Brain microvascular endothelial cell (primary cell): ENCODE measurements around the gene ELF2.
A peak's percentile ranks its signal among the peaks of the same experiment; 100 is the strongest.

Experiments
- DNase-seq: peaks from one replicate; pipeline ENCODE4 v3.0.0-alpha.2; 2020
- H3K27ac ChIP-seq: fragments of 250-450 bp; sonication (Bioruptor Pico); 2 replicates; pipeline ENCODE4 v1.5.1; 2020; ENCODE audit warnings: mild to moderate bottlenecking, moderate library complexity
- H3K27me3 ChIP-seq: fragments of 250-450 bp; sonication (Bioruptor Pico); replicated peaks from 2 replicates; pipeline ENCODE4 v1.5.1; 2020; ENCODE audit warnings: mild to moderate bottlenecking
- H3K36me3 ChIP-seq: fragments of 250-450 bp; sonication (Bioruptor Pico); replicated peaks from 2 replicates; pipeline ENCODE4 v1.5.1; 2020; ENCODE audit warnings: mild to moderate bottlenecking
- H3K4me3 ChIP-seq: 2 replicates; pipeline ENCODE4 v1.5.1; 2011; ENCODE audit warnings: low read depth, mild to moderate bottlenecking, control low read depth, low read length, moderate library complexity
- in situ Hi-C: cut with HindIII; loops from 2 replicates; pipeline ENCODE4 v1.10.0; 2017; ENCODE audit warnings: low sequenced_read_pairs, low pct_ligation_motif_present
- TF ChIP-seq, protein P1 (sequence below): IDR thresholded peaks from 2 replicates; pipeline ENCODE4 v1.5.1; 2011; ENCODE audit warnings: low read depth, mild to moderate bottlenecking, moderate library complexity, low read length, control low read depth, inconsistent platforms; ENCODE audit errors: missing control alignments

The ELF2 gene

DNA sequence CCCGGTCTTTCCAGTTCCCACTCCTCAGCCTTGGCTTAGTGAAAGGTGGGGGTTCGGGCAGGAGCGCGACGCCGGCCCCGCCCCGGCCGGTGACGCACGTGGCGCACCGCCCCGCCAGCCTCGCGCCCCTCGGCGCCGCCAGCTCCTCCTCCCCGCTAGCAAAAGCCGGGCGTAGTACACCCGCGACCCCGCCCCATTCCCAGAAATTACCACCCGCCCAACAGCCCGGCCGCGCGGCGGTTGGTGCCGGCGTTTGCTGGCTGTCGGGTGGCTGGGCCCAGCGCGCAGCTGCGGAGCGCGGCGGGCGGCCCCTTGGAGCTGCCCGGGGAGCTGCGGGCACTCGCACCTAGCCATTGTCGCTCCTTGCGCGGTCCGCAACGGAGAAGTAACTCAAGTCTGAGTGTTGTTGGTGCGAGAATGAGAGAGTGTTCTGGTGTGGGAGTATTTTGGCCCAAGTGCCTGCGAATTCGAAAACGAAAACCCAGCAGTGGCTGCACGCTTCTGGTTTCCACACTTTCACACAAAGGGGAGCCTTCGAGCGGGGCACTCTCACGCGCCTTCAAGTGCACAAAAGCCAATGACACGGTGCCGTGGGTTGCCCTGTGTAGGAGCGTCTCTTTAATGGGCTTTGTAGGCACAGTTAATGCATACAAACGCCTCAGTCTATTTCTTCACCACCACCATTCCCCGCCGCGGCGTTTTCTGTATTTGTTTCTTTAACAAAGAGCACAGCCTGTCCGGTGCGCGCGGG, 1.0 kb upstream of the ELF2 start:
- Histone ChIP-seq H3K4me3 (peak overlapping the region; percentile 82), H3K27me3 (no peaks in the 10 kb centered on the region), H3K27ac (peak overlapping the region; percentile 90), H3K36me3 (no peaks in the 10 kb centered on the region)
- TF ChIP-seq, protein P1, sequence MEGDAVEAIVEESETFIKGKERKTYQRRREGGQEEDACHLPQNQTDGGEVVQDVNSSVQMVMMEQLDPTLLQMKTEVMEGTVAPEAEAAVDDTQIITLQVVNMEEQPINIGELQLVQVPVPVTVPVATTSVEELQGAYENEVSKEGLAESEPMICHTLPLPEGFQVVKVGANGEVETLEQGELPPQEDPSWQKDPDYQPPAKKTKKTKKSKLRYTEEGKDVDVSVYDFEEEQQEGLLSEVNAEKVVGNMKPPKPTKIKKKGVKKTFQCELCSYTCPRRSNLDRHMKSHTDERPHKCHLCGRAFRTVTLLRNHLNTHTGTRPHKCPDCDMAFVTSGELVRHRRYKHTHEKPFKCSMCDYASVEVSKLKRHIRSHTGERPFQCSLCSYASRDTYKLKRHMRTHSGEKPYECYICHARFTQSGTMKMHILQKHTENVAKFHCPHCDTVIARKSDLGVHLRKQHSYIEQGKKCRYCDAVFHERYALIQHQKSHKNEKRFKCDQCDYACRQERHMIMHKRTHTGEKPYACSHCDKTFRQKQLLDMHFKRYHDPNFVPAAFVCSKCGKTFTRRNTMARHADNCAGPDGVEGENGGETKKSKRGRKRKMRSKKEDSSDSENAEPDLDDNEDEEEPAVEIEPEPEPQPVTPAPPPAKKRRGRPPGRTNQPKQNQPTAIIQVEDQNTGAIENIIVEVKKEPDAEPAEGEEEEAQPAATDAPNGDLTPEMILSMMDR: no peak
- in situ Hi-C loops: no loop called here
- DNase-seq: peak; percentile 88

DNA sequence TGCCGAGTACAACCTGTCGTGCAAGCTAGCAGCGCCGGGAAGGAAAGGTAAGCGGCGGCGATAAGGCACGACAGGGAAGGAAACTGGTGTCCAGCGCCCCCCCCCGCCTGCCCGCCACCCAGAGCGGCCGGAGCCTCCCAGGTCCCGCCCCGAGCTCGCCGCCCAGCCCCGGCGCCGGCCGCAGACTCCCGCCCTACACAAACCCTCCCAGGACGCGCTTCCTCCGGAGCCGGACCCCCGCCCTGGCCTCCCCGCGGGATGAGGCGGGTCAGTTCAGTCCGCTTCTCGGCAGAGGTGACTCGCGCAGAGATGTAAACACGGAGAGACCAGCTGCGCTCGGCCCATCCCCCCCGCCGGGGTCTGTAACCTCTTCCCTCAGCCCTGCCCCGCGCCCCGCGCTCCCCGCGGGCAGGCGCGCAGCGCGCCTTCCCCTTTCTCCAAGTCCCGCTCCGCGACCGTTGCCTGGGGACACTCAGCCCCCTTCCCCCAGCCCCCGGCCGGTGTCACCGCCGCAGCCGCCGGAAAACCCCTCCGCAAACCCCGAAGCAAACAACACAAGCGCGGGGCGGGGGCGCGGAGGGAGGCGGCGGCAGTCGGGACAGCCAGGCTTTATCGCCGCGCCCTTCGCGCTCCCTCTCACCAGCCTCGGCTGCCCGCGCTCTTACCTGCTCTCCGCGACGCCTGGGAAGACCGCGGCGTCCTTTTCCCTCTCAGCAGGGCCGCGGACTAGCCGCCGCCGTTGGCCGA, 543 bp downstream of the ELF2 start:
- DNase-seq: peak; percentile 40
- Histone ChIP-seq H3K27ac (peak overlapping the region; percentile 79), H3K4me3 (peak overlapping the region; percentile 82), H3K27me3 (no peaks in the 10 kb centered on the region), H3K36me3 (no peaks in the 10 kb centered on the region)
- in situ Hi-C loops: no loop called here
- TF ChIP-seq, protein P1: no peak

DNA sequence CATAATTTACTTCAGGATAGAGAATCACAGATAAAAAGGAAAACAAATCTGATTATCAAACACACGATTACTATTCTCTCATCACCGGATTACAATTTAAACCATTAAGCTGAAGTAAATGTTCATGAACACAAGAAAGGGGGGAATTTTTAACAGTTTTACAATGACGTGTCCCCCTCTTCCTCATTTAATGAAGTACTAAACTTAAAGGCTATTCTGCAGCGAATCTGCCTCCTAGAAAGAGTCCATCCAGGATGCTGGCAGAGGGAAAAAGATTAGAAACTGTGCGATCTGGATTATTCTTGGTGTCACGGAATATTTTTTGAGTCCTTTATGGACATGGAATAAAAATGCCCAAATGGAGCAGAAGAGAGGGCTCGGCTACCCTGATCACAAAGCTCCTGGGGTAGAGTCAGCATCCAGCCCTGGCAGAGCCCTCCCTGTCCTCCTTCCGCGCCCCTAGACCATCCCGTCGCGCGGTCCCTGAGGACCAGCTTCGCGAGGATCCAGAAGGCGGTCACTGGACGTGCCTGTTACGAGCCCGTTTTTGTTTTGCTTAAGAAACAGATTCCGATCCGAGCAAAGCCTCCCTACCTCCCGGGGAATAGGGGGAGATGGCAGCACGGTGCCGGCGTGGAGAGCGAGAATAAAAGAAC, 1.2 kb downstream of the ELF2 start:
- TF ChIP-seq, protein P1: no peak
- H3K4me3 ChIP-seq: peak overlapping the region; percentile 82
- no peaks in the 10 kb centered on the region for H3K36me3 ChIP-seq
- no peaks in the 10 kb centered on the region for H3K27me3 ChIP-seq
- H3K27ac ChIP-seq: peak overlapping the region; percentile 79
- in situ Hi-C loops: no loop called here
- DNase-seq: peak; percentile 40

DNA sequence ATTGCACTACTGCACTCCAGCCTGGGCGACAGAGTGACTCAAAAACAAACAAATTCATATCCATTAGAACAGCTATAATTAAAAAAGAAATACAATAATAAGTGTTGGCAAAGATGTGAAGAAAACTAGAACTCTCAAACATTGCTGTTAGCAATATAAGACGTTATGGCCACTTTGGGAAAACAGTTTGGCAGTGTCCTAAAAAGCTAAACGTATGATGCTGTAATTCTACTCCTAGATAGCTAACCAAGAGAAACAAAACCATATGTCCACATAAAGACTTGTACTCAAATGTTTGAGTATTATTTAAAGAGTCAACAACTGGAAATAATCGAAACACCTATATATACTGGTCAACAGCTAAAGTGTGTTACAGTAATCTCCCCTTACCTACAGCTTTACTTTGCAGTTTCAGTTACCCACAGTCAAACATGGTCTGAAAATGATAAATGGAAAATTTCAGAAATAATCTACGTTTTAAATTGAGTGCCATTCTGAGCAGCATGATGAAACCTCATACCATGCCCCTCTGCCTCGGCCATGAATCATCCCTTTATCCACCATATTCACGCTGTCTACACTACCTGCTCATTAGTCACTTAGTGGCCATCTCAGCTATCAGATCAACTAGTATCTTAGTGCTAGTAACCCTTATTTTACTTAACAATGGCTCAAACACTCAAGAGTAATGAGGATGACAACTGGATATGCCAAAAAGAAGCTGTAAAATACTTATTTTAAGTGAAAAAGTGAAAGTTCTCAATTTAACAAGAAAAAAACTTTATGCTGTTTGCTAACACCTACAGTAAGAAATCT, 4.9 kb downstream of the ELF2 start:
- H3K36me3 ChIP-seq: no peaks in the 10 kb centered on the region
- no peak overlapping the region for H3K4me3 ChIP-seq
- no peaks in the 10 kb centered on the region for H3K27me3 ChIP-seq
- TF ChIP-seq, protein P1: no peak
- peak overlapping the region; percentile 49 for H3K27ac ChIP-seq
- in situ Hi-C loops: no loop called here
- DNase-seq: peak; percentile 62

DNA sequence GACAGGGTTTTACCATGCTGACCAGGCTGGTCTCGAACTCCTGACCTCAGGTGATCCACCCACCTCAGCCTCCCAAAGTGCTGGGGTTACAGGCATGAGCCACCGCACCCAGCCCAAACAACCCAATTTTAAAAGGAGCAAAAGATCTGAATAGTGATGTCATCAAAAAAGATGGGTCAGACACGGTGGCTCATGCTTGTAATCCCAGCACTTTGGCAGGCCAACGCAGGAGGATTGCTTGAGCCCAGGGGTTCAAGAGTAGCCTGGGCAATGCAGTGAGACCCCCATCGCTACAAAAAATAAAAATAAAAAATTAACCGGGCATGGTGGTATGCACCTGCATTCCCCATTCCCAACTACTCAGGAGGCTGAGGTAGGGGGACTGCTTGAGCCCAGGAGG, 6.1 kb downstream of the ELF2 start:
- no peaks in the 10 kb centered on the region for H3K36me3 ChIP-seq
- in situ Hi-C loops: no loop called here
- TF ChIP-seq, protein P1: no peak
- H3K27me3 ChIP-seq: no peaks in the 10 kb centered on the region
- no peak for DNase-seq
- H3K27ac ChIP-seq: no peak overlapping the region
- no peak overlapping the region for H3K4me3 ChIP-seq
